Immature natural killer cell (primary cell): ENCODE measurements around the gene LRP8. TPM values are rescaled to one million over a fixed set of nuclear protein-coding genes. Genes with fewer than 3 reads are reported as not detected.
"Not testable (repeated sequence)": the region's sequence is repeated elsewhere in the genome, so short reads cannot be mapped to it uniquely, and the experiment has no call there.

Source experiments
- DNase-seq, 3 donors: peaks; one replicate each; pipeline ENCODE4 v3.0.0; 2022; ENCODE audit warnings: mixed read lengths in 1 of 3
- H3K27ac Mint-ChIP-seq, 6 donors: one replicate each; pipeline ENCODE4 v1.8.0; 2020; ENCODE audit warnings: mixed read lengths in 6 of 6, mild to moderate bottlenecking in 5 of 6, inconsistent platforms in 4 of 6, moderate library complexity in 3 of 6
- H3K27me3 Mint-ChIP-seq, 3 donors: one replicate each; pipeline ENCODE4 v1.8.0; 2020 to 2021; ENCODE audit warnings: low read depth in 3 of 3, mild to moderate bottlenecking in 3 of 3, mixed read lengths in 3 of 3, moderate library complexity in 3 of 3, inconsistent platforms in 1 of 3
- H3K36me3 Mint-ChIP-seq, 3 donors: one replicate each; pipeline ENCODE4 v1.8.0; 2020; ENCODE audit warnings: mixed read lengths in 3 of 3, inconsistent platforms in 2 of 3, mild to moderate bottlenecking in 2 of 3
- H3K4me1 Mint-ChIP-seq, 2 donors: one replicate each; pipeline ENCODE4 v1.8.0; 2020; ENCODE audit warnings: inconsistent platforms in 2 of 2, mild to moderate bottlenecking in 2 of 2, mixed read lengths in 2 of 2, moderate library complexity in 1 of 2
- H3K4me3 Mint-ChIP-seq, 5 donors: one replicate each; pipeline ENCODE4 v1.8.0; 2020; ENCODE audit warnings: mild to moderate bottlenecking in 5 of 5, mixed read lengths in 5 of 5, inconsistent platforms in 3 of 5, moderate library complexity in 3 of 5
- H3K9me3 Mint-ChIP-seq, 6 donors: one replicate each; pipeline ENCODE4 v1.8.0; 2020; ENCODE audit warnings: mild to moderate bottlenecking in 6 of 6, mixed read lengths in 6 of 6, inconsistent platforms in 4 of 6, moderate library complexity in 3 of 6
- polyA plus RNA-seq, 3 donors: library from polyadenylated mRNA; unstranded; fragments of 300-500 nt; fragmentation: Illumina TruSeq; gene quantifications; one replicate each; pipeline ENCODE4 v1.2.3, GENCODE V29; 2021

The LRP8 gene
- polyA plus RNA-seq, 3 donors from 2014 or later, result 0.86 to 3.4 (median 1.1) TPM

GRCh38 chr1:53294567-53294966 lies 33.3 kb downstream of the LRP8 start:
- Mint-ChIP-seq H3K4me1 (peaks cover 30 to 31% of the 10 kb centered on the region in 2 donors), H3K9me3 (no peaks in the 10 kb centered on the region), H3K36me3 (peaks cover 0 to 5% (median 0%) of the 10 kb centered on the region in 3 donors), H3K27me3 (peaks cover 0 to 3% (median 1%) of the 10 kb centered on the region in 3 donors), H3K27ac (peak overlapping the region in 5 of 6 donors; percentile 65 to 73 (median 70)), H3K4me3 (peak overlapping the region in 4 of 5 donors; percentile 4 to 18 (median 15))
- peak in 2 of 3 donors; percentile 15 to 30 for DNase-seq

- DNase-seq, result no peak
- Mint-ChIP-seq H3K27me3 (peaks cover 0 to 3% (median 1%) of the 10 kb centered on the region in 3 donors), H3K27ac (peak overlapping the region in 4 of 6 donors; percentile 4 to 70 (median 52)), H3K36me3 (peaks cover 0 to 5% (median 0%) of the 10 kb centered on the region in 3 donors), H3K4me3 (peak overlapping the region in 1 of 5 donors; percentile 41), H3K9me3 (no peaks in the 10 kb centered on the region), H3K4me1 (peaks cover 30 to 31% of the 10 kb centered on the region in 2 donors)
These were observed 33.8 kb downstream of the LRP8 start for GRCh38 chr1:53294061-53294460.

GRCh38 chr1:53293123-53293522 lies 34.7 kb downstream of the LRP8 start:
- no peak for DNase-seq
- Mint-ChIP-seq H3K27me3 (peaks cover 0 to 3% (median 1%) of the 10 kb centered on the region in 3 donors), H3K9me3 (no peaks in the 10 kb centered on the region), H3K4me1 (peaks cover 30 to 31% of the 10 kb centered on the region in 2 donors), H3K27ac (peak overlapping the region in 5 of 6 donors; percentile 26 to 66 (median 61)), H3K4me3 (peak overlapping the region in 3 of 5 donors; percentile 49 to 66 (median 54)), H3K36me3 (peaks cover 0 to 5% (median 0%) of the 10 kb centered on the region in 3 donors)

GRCh38 chr1:53292690-53293089 lies 35.2 kb downstream of the LRP8 start:
- peaks cover 0 to 5% (median 0%) of the 10 kb centered on the region in 3 donors for H3K36me3 Mint-ChIP-seq
- peaks cover 29 to 30% of the 10 kb centered on the region in 2 donors for H3K4me1 Mint-ChIP-seq
- no peak for DNase-seq
- no peaks in the 10 kb centered on the region for H3K9me3 Mint-ChIP-seq
- peak overlapping the region; percentile 18 to 78 (median 68) for H3K27ac Mint-ChIP-seq
- peak overlapping the region in 4 of 5 donors; percentile 50 to 66 (median 52) for H3K4me3 Mint-ChIP-seq
- H3K27me3 Mint-ChIP-seq, result peaks cover 0 to 3% (median 1%) of the 10 kb centered on the region in 3 donors

GRCh38 chr1:53291574-53291973 lies 36.3 kb downstream of the LRP8 start:
- H3K4me3 Mint-ChIP-seq, result no peak overlapping the region
- peaks cover 0 to 5% (median 0%) of the 10 kb centered on the region in 3 donors for H3K36me3 Mint-ChIP-seq
- H3K27ac Mint-ChIP-seq, result peak overlapping the region in 4 of 6 donors; percentile 40 to 63 (median 54)
- H3K27me3 Mint-ChIP-seq, result peaks cover 0 to 3% (median 1%) of the 10 kb centered on the region in 3 donors
- no peaks in the 10 kb centered on the region for H3K9me3 Mint-ChIP-seq
- no peak for DNase-seq
- H3K4me1 Mint-ChIP-seq, result peaks cover 40% of the 10 kb centered on the region in 2 donors

GRCh38 chr1:53288790-53289429 lies 39.0 kb downstream of the LRP8 start:
- H3K9me3 Mint-ChIP-seq, result no peaks in the 10 kb centered on the region
- no peak overlapping the region for H3K27ac Mint-ChIP-seq
- DNase-seq, result no peak
- H3K27me3 Mint-ChIP-seq, result no peaks in the 10 kb centered on the region
- peaks cover 35 to 38% of the 10 kb centered on the region in 2 donors for H3K4me1 Mint-ChIP-seq
- no peak overlapping the region for H3K4me3 Mint-ChIP-seq
- peaks cover 0 to 5% (median 0%) of the 10 kb centered on the region in 3 donors for H3K36me3 Mint-ChIP-seq

- Mint-ChIP-seq H3K9me3 (no peaks in the 10 kb centered on the region), H3K4me1 (peaks cover 28 to 31% of the 10 kb centered on the region in 2 donors), H3K4me3 (no peak overlapping the region), H3K36me3 (peaks cover 0 to 5% (median 0%) of the 10 kb centered on the region in 3 donors), H3K27ac (no peak overlapping the region), H3K27me3 (no peaks in the 10 kb centered on the region)
- DNase-seq, result no peak
These were observed 39.7 kb downstream of the LRP8 start for GRCh38 chr1:53288002-53288789.

GRCh38 chr1:53286955-53287354 lies 40.9 kb downstream of the LRP8 start:
- no peak overlapping the region for H3K4me3 Mint-ChIP-seq
- peaks cover 18 to 22% of the 10 kb centered on the region in 2 donors for H3K4me1 Mint-ChIP-seq
- peak overlapping the region in 1 of 6 donors; percentile 65 for H3K27ac Mint-ChIP-seq
- no peaks in the 10 kb centered on the region for H3K9me3 Mint-ChIP-seq
- peaks cover 0 to 5% (median 0%) of the 10 kb centered on the region in 3 donors for H3K36me3 Mint-ChIP-seq
- no peaks in the 10 kb centered on the region for H3K27me3 Mint-ChIP-seq
- no peak for DNase-seq

GRCh38 chr1:53285969-53286760 lies 41.7 kb downstream of the LRP8 start:
- peak; percentile 7 to 28 (median 21) for DNase-seq
- no peaks in the 10 kb centered on the region for H3K9me3 Mint-ChIP-seq
- H3K4me3 Mint-ChIP-seq, result peak overlapping the region in 1 of 5 donors; percentile 23
- H3K36me3 Mint-ChIP-seq, result peaks cover 0 to 5% (median 3%) of the 10 kb centered on the region in 3 donors
- H3K27ac Mint-ChIP-seq, result no peak overlapping the region
- H3K27me3 Mint-ChIP-seq, result no peaks in the 10 kb centered on the region
- peaks cover 18 to 22% of the 10 kb centered on the region in 2 donors for H3K4me1 Mint-ChIP-seq

- H3K4me1 Mint-ChIP-seq, result peaks cover 18 to 22% of the 10 kb centered on the region in 2 donors
These were observed 42.3 kb downstream of the LRP8 start for GRCh38 chr1:53285546-53285945.

GRCh38 chr1:53284224-53285020 lies 43.4 kb downstream of the LRP8 start:
- peak overlapping the region in 1 of 6 donors; percentile 30 for H3K27ac Mint-ChIP-seq

More at GRCh38 chr1:53285546-53285945, 42.3 kb downstream of the LRP8 start:
- H3K27ac Mint-ChIP-seq, result no peak overlapping the region
- no peaks in the 10 kb centered on the region for H3K27me3 Mint-ChIP-seq
- no peaks in the 10 kb centered on the region for H3K9me3 Mint-ChIP-seq
- peaks cover 0 to 5% (median 3%) of the 10 kb centered on the region in 3 donors for H3K36me3 Mint-ChIP-seq
- H3K4me3 Mint-ChIP-seq, result no peak overlapping the region
- DNase-seq, result no peak

GRCh38 chr1:53283156-53283555 lies 44.7 kb downstream of the LRP8 start:
- not testable (repeated sequence) for H3K9me3 Mint-ChIP-seq, H3K36me3 Mint-ChIP-seq

More at GRCh38 chr1:53284224-53285020, 43.4 kb downstream of the LRP8 start:
- Mint-ChIP-seq H3K27me3 (no peaks in the 10 kb centered on the region), H3K4me3 (no peak overlapping the region), H3K9me3 (no peaks in the 10 kb centered on the region), H3K36me3 (peaks cover 0 to 3% (median 0%) of the 10 kb centered on the region in 3 donors), H3K4me1 (peaks cover 18 to 22% of the 10 kb centered on the region in 2 donors)
- DNase-seq, result no peak

More at GRCh38 chr1:53283156-53283555, 44.7 kb downstream of the LRP8 start:
- H3K27ac Mint-ChIP-seq, H3K4me3 Mint-ChIP-seq, DNase-seq, H3K27me3 Mint-ChIP-seq: not testable (repeated sequence)
- peaks cover 18 to 22% of the 10 kb centered on the region in 2 donors for H3K4me1 Mint-ChIP-seq
